Measurements from ENCODE around the gene PCCA. TPM values are rescaled to one million over a fixed set of nuclear protein-coding genes. Genes with fewer than 3 reads are reported as not detected.

Gene PCCA
- total RNA-seq, 4 donors from 2014 or later, result 33.8 to 40.3 (median 39.0) TPM

GRCh38 chr13:100102042-100102441 is 13.1 kb downstream of the PCCA start:
- TF ChIP-seq POLR2AphosphoS5 (IDR thresholded peaks at IDR 0.05) (no peak), CTCF (IDR thresholded peaks at IDR 0.05) (no peak), POLR2A (IDR thresholded peaks at IDR 0.05; ENCODE audit: low read depth) (no peak), EP300 (IDR thresholded peaks at IDR 0.05) (no peak)
- H3K27ac ChIP-seq (replicated peaks in 1 of 4), result no peak overlapping the region
- H3K36me3 ChIP-seq, result peaks cover 0 to 13% (median 3%) of the 10 kb centered on the region in 4 donors
- H3K4me1 ChIP-seq, result peaks cover 17 to 31% (median 25%) of the 10 kb centered on the region in 4 donors
- H3K27me3 ChIP-seq, result no peaks in the 10 kb centered on the region
- 98% methylated on average over 2 of the region's 2 CpGs for WGBS
- no peak for DNase-seq (ENCODE audit: extremely low spot score)
- intact Hi-C loops (cut with DNase I), result no loop called here
- no peak overlapping the region for H3K4me3 ChIP-seq
- no peaks in the 10 kb centered on the region for H3K9me3 ChIP-seq

- 93% methylated on average over 2 of the region's 2 CpGs for WGBS
- Histone ChIP-seq H3K27me3 (no peaks in the 10 kb centered on the region), H3K36me3 (peaks cover 0 to 13% (median 3%) of the 10 kb centered on the region in 4 donors), H3K27ac (replicated peaks in 1 of 4) (no peak overlapping the region), H3K9me3 (no peaks in the 10 kb centered on the region), H3K4me3 (no peak overlapping the region), H3K4me1 (peaks cover 0 to 5% (median 2%) of the 10 kb centered on the region in 4 donors)
- DNase-seq (ENCODE audit: extremely low spot score), result no peak
- intact Hi-C loops (cut with DNase I), result no loop called here
- TF ChIP-seq CTCF (IDR thresholded peaks at IDR 0.05) (no peak), POLR2AphosphoS5 (IDR thresholded peaks at IDR 0.05) (no peak), EP300 (IDR thresholded peaks at IDR 0.05) (no peak), POLR2A (IDR thresholded peaks at IDR 0.05; ENCODE audit: low read depth) (no peak)
Measured at GRCh38 chr13:100106005-100106404, 17.1 kb downstream of the PCCA start.

GRCh38 chr13:100106705-100107104 is 17.8 kb downstream of the PCCA start:
- intact Hi-C loops (cut with DNase I), result no loop called here
- TF ChIP-seq EP300 (IDR thresholded peaks at IDR 0.05) (no peak), POLR2A (IDR thresholded peaks at IDR 0.05; ENCODE audit: low read depth) (no peak), CTCF (IDR thresholded peaks at IDR 0.05) (no peak), POLR2AphosphoS5 (IDR thresholded peaks at IDR 0.05) (no peak)
- H3K36me3 ChIP-seq, result peaks cover 0 to 13% (median 3%) of the 10 kb centered on the region in 4 donors
- no peak overlapping the region for H3K4me3 ChIP-seq
- no peak for DNase-seq (ENCODE audit: extremely low spot score)
- H3K27ac ChIP-seq (replicated peaks in 1 of 4), result no peak overlapping the region
- WGBS, result 87% methylated on average over 4 of the region's 4 CpGs
- peaks cover 0 to 4% (median 0%) of the 10 kb centered on the region in 4 donors for H3K4me1 ChIP-seq
- no peaks in the 10 kb centered on the region for H3K9me3 ChIP-seq
- no peaks in the 10 kb centered on the region for H3K27me3 ChIP-seq

GRCh38 chr13:100108913-100109507 is 20.1 kb downstream of the PCCA start:
- H3K27ac ChIP-seq (replicated peaks in 1 of 4), result no peak overlapping the region
- no peaks in the 10 kb centered on the region for H3K27me3 ChIP-seq
- no peaks in the 10 kb centered on the region for H3K9me3 ChIP-seq
- DNase-seq (ENCODE audit: extremely low spot score), result no peak
- no peak for TF ChIP-seq POLR2AphosphoS5 (IDR thresholded peaks at IDR 0.05)
- TF ChIP-seq EP300 (IDR thresholded peaks at IDR 0.05), result no peak
- TF ChIP-seq POLR2A (IDR thresholded peaks at IDR 0.05; ENCODE audit: low read depth), result no peak
- no peak for TF ChIP-seq CTCF (IDR thresholded peaks at IDR 0.05)
- intact Hi-C loops (cut with DNase I), result no loop called here
- peaks cover 14 to 32% (median 18%) of the 10 kb centered on the region in 4 donors for H3K36me3 ChIP-seq
- WGBS, result 89% methylated on average over 3 of the region's 3 CpGs
- no peak overlapping the region for H3K4me3 ChIP-seq
- H3K4me1 ChIP-seq, result peaks cover 0 to 4% (median 0%) of the 10 kb centered on the region in 4 donors

- no peak overlapping the region for H3K27ac ChIP-seq (replicated peaks in 1 of 4)
- no peaks in the 10 kb centered on the region for H3K9me3 ChIP-seq
- intact Hi-C loops (cut with DNase I), result no loop called here
- TF ChIP-seq POLR2AphosphoS5 (IDR thresholded peaks at IDR 0.05) (no peak), CTCF (IDR thresholded peaks at IDR 0.05) (no peak), POLR2A (IDR thresholded peaks at IDR 0.05; ENCODE audit: low read depth) (no peak)
- no peak overlapping the region for H3K4me3 ChIP-seq
- no peaks in the 10 kb centered on the region for H3K27me3 ChIP-seq
- peaks cover 0 to 4% (median 0%) of the 10 kb centered on the region in 4 donors for H3K4me1 ChIP-seq
- 95% methylated on average over 2 of the region's 2 CpGs for WGBS
- peaks cover 14 to 26% (median 20%) of the 10 kb centered on the region in 4 donors for H3K36me3 ChIP-seq
- DNase-seq (ENCODE audit: extremely low spot score), result no peak
Measured at GRCh38 chr13:100110269-100110668, 21.4 kb downstream of the PCCA start.

Data from esophagus muscularis mucosa (tissue), 4 donors.